T47D (cell line): ENCODE data around the gene RASL10B.

Experiments
- DNase-seq, 2 experiments: peaks; one replicate each; pipeline versions ENCODE4 v3.0.0 to v3.0.0-alpha.2; 2011 to 2012; ENCODE audit warnings: low read depth in 1 of 2, low spot score in 1 of 2
- JUND ChIP-seq: IDR thresholded peaks from 2 replicates; pipeline ENCODE4 v1.6.1; 2012; ENCODE audit warnings: low read depth
- in situ Hi-C: cut with HindIII; loops from 2 replicates; pipeline ENCODE4 v1.10.0; 2016; ENCODE audit warnings: low sequenced_read_pairs, low pct_unique_long_range_greater_than_20kb

RASL10B gene

GRCh38 chr17:35736236-35736635, 4.8 kb downstream of the RASL10B start:
- DNase-seq = no peak
- TF ChIP-seq JUND = no peak
- in situ Hi-C loops = loop anchor here (25.0 kb wide), 1 partner anchor 124 kb away; no protein-coding TSS in a partner anchor

GRCh38 chr17:35738519-35739133, 7.2 kb downstream of the RASL10B start:
- in situ Hi-C loops = loop anchor here (25.0 kb wide), 1 partner anchor 126 kb away; no protein-coding TSS in a partner anchor
- no peak for DNase-seq
- TF ChIP-seq JUND = no peak

GRCh38 chr17:35740216-35740615, 8.8 kb downstream of the RASL10B start:
- no peak for TF ChIP-seq JUND
- DNase-seq = no peak
- in situ Hi-C loops = loop anchor here (25.0 kb wide), 1 partner anchor 128 kb away; no protein-coding TSS in a partner anchor

GRCh38 chr17:35740997-35741931, 9.8 kb downstream of the RASL10B start:
- in situ Hi-C loops = loop anchor here (25.0 kb wide), 1 partner anchor 129 kb away; no protein-coding TSS in a partner anchor
- no peak for DNase-seq
- TF ChIP-seq JUND = no peak

GRCh38 chr17:35742496-35742895, 11.1 kb downstream of the RASL10B start:
- in situ Hi-C loops = loop anchor here (25.0 kb wide), 1 partner anchor 130 kb away; no protein-coding TSS in a partner anchor
- no peak for TF ChIP-seq JUND
- DNase-seq = no peak

GRCh38 chr17:35742896-35743477, 11.5 kb downstream of the RASL10B start:
- no peak for DNase-seq
- TF ChIP-seq JUND = no peak
- in situ Hi-C loops = loop anchor here (25.0 kb wide), 1 partner anchor 131 kb away; no protein-coding TSS in a partner anchor

- peak; percentile 79 to 92 for DNase-seq
- no peak for TF ChIP-seq JUND
- in situ Hi-C loops = loop anchor here (25.0 kb wide), 1 partner anchor 131 kb away; no protein-coding TSS in a partner anchor
These were observed 12.3 kb downstream of the RASL10B start for GRCh38 chr17:35743626-35744328.

GRCh38 chr17:35744830-35745229, 13.4 kb downstream of the RASL10B start:
- no peak for TF ChIP-seq JUND
- DNase-seq = no peak
- in situ Hi-C loops = loop anchor here (25.0 kb wide), 1 partner anchor 133 kb away; no protein-coding TSS in a partner anchor

- no peak for DNase-seq
- TF ChIP-seq JUND = no peak
- in situ Hi-C loops = loop anchor here (25.0 kb wide), 1 partner anchor 133 kb away; no protein-coding TSS in a partner anchor
These were observed 13.8 kb downstream of the RASL10B start for GRCh38 chr17:35745246-35745645.

- TF ChIP-seq JUND = no peak
- no peak for DNase-seq
- in situ Hi-C loops = loop anchor here (25.0 kb wide), 1 partner anchor 134 kb away; no protein-coding TSS in a partner anchor
These were observed 14.4 kb downstream of the RASL10B start for GRCh38 chr17:35745749-35746320.

- in situ Hi-C loops = loop anchor here (25.0 kb wide), 1 partner anchor 135 kb away; no protein-coding TSS in a partner anchor
- TF ChIP-seq JUND = no peak
- DNase-seq = peak; percentile 87 to 93
These were observed 16.1 kb downstream of the RASL10B start for GRCh38 chr17:35747540-35748017.
